Occipital lobe (tissue), 2 donors: ENCODE results near the gene PEX26. TPM values are rescaled to one million over a fixed set of nuclear protein-coding genes. Genes with fewer than 3 reads are reported as not detected.
A peak's percentile ranks its signal among the peaks of the same experiment; 100 is the strongest.
"Not testable (repeated sequence)": the region's sequence is repeated elsewhere in the genome, so short reads cannot be mapped to it uniquely, and the experiment has no call there.

Experiments
- DNase-seq: peaks from one replicate; lab custom pipeline; 2025; lab: John Stamatoyannopoulos, UW
- total RNA-seq: library from RNA; depleted of rRNA; stranded (reverse); fragments of >200 nt; gene quantifications from one replicate; pipeline ENCODE4 v1.2.3, GENCODE V29; 2014

Gene PEX26
- total RNA-seq, 1 donor from 2014 or later, result 15.6 TPM

- not testable (repeated sequence) for DNase-seq
These were observed 6.4 kb upstream of the PEX26 start for GRCh38 chr22:18071307-18071967.

- DNase-seq, result no peak
These were observed 5.9 kb upstream of the PEX26 start for GRCh38 chr22:18071968-18072310.

DNA sequence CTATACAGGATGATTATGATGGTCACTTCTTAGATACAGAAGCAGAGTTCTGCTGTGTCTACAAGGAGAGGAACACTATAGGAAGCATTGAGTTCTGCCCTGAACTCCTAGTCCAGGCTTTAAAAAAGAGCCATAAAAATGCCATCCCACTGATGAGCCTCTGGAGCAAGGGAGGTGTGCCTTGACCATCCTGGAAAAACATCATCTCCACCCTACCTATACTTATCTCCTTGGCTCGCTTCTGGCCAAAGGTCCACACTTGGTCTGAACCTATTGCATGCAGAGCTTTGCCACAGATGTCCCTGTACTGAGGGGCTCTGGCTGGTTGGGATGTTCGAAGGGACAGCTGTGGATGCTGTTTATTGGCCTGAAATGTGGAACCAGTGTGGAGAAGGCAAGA lies 4.3 kb upstream of the PEX26 start:
- DNase-seq, result no peak

GRCh38 chr22:18073927-18074326 lies 3.9 kb upstream of the PEX26 start:
- DNase-seq, result not testable (repeated sequence)

DNA sequence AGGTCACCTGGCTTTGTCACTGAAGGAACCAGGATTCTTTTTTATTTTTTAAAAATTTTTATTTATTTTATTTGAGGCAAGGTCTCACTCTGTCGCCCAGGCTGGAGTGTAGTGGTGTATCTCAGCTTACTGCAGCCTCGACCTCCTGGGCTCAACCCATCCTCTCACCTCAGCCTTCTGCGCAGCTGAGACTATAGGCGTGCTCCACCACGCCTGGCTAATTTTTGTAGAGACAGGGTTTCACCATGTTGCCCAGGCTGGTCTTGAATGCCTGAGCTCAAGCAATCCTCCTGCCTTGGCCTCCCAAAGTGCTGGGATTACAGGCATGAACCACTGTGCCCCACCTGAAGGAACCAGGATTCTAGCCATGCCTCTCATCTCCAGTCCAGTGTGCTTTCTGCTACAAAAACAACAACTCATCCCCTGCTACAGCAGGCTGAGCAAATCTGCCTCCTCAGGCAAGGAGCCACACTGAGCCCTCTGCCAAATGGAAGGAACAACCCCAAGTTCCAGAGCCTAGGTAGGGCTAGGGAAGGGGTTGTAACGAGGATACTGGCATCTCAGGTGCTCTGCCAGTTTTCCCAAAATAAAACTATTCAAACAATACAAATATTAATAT lies 2.6 kb upstream of the PEX26 start:
- DNase-seq, result no peak

GRCh38 chr22:18075720-18076497 lies 1.9 kb upstream of the PEX26 start:
- peak; percentile 73 for DNase-seq

GRCh38 chr22:18077087-18077638 lies 627 bp upstream of the PEX26 start:
- DNase-seq, result no peak

GRCh38 chr22:18078329-18079041 lies 695 bp downstream of the PEX26 start:
- no peak for DNase-seq

- DNase-seq, result no peak
These were observed 2.0 kb downstream of the PEX26 start for GRCh38 chr22:18079706-18080233.

- DNase-seq, result no peak
These were observed 3.6 kb downstream of the PEX26 start for GRCh38 chr22:18081416-18081815.

DNA sequence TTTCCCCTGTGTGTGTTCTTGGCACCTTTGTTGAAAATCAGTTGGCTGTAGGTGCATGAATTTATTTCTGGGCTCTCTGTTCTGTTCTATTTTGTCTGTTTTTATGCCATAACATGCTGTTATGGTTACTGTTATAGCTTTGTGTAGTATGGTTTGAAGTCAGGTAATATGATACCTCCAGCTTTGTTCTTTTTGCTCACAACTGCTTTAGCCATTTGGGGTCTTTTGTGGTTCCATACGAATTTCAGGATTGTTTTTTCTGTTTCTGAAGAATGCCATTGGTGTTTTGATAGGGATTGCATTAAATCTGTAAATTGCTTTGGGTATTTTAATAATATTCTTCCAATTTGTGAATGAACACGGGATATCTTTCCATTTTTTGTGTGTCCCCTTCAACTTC lies 4.7 kb downstream of the PEX26 start:
- DNase-seq, result no peak

DNA sequence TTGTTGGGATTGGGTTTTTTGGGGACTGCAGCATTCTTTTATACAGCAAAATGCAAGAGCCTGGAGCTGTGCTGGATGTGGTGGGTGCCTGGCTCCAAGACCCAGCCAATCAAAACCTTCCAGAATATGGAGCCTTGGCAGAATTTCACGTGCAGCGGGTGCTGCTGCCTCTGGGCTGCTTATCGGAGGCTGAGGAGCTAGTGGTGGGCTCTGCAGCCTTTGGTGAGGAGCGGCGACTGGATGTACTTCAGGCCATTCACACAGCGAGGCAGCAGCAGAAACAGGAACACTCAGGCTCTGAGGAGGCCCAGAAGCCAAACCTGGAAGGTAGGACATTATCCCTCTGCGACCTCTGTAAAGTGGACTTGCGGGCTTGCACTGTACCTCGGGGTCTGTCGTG lies 5.6 kb downstream of the PEX26 start:
- DNase-seq, result no peak

GRCh38 chr22:18085188-18085587 lies 7.4 kb downstream of the PEX26 start:
- DNase-seq, result no peak

DNA sequence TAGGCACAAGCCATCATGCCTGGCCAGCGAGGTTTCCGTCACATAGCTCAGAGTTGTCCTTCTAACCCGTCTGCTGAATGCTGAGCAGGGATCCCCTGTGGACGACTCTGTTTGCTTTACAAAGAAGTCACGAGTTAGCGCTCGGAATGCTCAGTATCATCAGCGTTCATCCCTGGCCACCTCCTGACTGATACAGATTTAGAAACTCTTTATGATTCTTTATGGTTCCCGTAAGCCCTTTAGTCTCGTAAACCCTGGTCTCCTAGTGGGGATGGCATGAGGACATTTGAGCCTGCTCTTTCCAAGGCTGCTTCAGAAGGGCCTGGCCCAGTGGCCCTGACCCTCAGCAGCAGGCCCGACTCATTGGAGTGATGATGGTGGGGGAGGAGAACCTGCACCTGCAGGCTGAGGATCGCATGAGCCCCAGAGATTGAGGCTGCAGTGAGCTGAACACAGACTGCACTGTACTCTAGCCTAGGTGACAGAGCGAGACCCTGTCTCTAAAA lies 9.6 kb downstream of the PEX26 start:
- no peak for DNase-seq

DNA sequence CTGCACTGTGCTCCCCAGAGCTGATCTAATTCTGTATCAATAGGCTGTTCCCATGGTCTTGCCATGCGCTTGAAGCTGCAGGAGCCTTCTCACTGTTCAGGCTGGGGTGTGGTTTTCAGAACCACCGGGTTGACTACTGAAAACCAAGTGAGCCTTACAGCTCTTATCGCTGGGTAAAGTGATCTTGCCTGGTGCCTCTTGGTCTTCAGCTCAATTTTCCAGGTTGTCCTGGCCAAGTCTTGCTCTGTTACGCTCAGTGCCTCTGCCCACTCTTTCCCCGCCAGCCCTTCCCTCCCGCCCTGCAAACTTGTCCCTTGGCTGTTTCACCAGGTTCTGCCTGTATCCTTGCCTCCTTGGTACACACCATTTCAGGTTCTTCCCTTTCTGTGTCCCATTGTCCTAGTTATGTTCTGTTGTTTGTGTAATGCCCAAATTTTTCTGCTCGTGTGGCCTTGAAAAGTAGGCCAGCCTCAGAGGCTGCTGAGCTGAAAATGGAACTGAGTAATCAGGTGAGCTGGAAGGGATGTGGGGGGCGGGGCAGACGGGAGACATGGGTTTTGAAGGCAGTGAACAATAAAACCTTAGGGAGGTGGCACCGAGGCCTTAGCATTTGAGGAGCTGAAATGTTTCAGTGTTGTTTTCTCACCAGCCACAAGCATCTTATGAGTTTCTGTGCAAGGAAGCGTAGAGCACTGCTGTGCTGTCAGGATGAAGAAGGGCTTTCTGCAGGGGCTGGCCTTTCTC lies 11.2 kb downstream of the PEX26 start:
- no peak for DNase-seq

GRCh38 chr22:18090286-18090685 lies 12.5 kb downstream of the PEX26 start:
- DNase-seq, result no peak

- no peak for DNase-seq
These were observed 13.7 kb downstream of the PEX26 start for GRCh38 chr22:18091478-18091877.

GRCh38 chr22:18091916-18092526 lies 14.2 kb downstream of the PEX26 start:
- DNase-seq, result peak; percentile 51

DNA sequence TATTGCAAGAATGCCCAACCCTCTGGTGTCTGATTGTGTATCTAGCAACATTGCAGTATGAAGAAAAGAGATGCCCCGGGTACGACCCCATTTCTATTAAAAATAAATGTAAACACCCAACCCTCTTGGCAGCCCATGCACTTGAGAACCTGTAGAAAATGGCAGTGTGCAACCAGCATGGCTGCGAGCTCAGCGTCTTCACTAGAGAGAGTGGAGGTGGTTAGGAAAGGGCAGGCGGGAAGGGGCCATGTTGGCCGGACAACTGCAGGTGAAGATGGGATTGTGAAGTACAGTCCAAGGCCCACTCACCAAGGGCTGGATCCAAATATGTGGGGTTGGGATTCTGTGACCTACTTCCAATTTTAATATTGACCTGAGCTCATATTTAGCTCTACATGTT lies 15.9 kb downstream of the PEX26 start:
- DNase-seq, result no peak
